Adipose tissue (tissue), 3 donors: ENCODE data around the gene NEDD9. TPM values are rescaled to one million over a fixed set of nuclear protein-coding genes. Genes with fewer than 3 reads are reported as not detected.

Source experiments
- H3K27ac ChIP-seq: one replicate; pipeline ENCODE4 v1.5.1; 2013; ENCODE audit warnings: low read depth, low read length
- WGBS, 3 donors: extraction: QIAGEN DNeasy Blood & Tissue Kit; methylation state at CpG; one replicate each; pipeline ENCODE4 v1.1.7; 2013; 5-methylcytosine and 5-hydroxymethylcytosine counted together
- polyA plus RNA-seq, 3 donors: library from polyadenylated mRNA; stranded (reverse); fragments of 200-250 nt; gene quantifications; one replicate each; pipeline ENCODE4 v1.2.3, GENCODE V29; 2013
- donor health status: healthy with polysubstance abuse.
- donor health status: Bipolar disorder and iron deficiency.
- donor health status: healthy.

The NEDD9 gene
- polyA plus RNA-seq, 3 donors: 7.5 to 48.5 (median 25.4) TPM

DNA sequence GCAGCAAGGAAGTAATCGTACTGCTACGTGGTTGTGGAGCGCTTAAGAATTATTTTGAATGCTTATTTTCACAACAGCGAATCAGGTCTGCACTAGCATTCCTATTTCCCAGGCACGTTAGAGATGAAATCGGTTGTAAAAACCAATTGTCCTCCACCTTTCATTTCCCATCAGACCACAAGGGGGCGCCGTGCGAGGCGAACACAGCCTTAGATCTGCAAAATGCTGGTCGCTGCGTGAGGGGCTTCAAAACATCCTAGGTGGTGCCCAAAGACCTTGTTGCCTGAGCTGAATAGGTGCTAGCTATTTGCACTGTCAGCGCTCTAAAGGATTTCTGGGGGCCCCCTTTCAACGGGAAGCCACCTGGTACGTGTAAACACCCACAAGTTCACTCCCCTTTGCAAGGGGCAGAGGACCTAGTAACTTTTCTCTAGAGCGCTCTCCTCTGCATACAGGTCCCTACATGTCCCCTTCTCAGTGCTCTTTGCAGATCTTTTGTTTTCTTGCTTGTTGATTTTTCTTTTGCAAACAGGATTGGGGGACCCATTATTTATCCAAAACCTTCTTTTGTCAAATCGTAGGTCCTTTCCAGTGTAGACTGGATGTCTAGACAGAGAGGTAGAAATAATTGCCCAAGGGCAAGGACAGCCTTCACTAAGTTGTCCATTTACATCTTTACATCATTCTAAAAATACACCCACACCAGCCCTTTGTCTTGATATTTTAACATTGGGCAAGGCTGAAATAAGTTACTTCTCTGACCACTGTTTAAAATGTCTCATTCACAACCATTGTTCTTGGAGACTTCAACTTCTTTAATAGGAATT, 59.8 kb downstream of the NEDD9 start:
- WGBS, 3 donors: 26 to 28% (median 26%) methylated on average over 17 of the region's 17 CpGs
- no peak overlapping the region for H3K27ac ChIP-seq

DNA sequence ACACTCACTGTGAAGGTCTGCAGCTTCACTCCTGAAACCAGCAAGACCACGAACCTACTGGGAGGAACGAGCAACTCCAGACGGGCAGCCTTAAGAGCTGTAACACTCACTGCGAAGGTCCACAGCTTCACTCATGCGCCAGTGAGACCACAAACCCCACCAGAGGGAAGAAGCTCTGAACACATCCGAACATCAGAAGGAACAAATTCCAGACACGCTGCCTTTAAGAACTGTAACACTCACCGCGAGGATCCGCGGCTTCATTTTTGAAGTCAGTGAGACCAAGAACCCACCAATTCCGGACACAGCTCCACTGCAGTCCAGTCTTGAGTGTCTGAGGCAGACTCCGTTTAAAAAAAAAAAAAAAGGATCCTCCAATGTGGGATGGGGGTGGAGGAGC, 60.5 kb downstream of the NEDD9 start:
- 94 to 95% (median 94%) methylated on average over 13 of the region's 13 CpGs for WGBS, 3 donors
- H3K27ac ChIP-seq: no peak overlapping the region

DNA sequence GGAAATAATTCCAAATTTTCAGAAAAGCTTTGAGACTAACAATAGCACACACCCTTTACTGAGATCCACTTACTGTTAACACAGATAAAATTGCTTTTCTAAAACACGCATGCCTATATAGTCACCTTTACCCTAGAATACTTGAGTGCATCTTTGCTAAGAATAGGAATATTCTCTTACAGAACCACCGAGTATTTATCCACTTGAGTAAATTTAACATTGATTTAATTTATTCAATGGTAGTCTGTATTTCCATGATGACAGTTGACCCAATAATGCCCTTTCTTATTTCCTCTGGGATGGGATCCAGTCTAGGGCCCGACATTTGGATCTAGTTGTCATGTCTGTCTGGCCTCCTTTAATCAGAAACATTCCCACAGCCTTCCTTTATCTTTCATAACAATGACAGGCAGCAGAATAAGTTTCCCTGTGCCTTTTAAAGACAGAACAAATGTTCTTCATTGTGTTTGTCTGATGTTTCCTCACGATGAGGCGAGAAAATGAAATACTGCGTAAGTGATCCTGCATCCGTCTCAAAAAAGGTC, 64.3 kb downstream of the NEDD9 start:
- WGBS, 3 donors: 65 to 72% (median 65%) methylated on average over 7 of the region's 7 CpGs
- no peak overlapping the region for H3K27ac ChIP-seq

DNA sequence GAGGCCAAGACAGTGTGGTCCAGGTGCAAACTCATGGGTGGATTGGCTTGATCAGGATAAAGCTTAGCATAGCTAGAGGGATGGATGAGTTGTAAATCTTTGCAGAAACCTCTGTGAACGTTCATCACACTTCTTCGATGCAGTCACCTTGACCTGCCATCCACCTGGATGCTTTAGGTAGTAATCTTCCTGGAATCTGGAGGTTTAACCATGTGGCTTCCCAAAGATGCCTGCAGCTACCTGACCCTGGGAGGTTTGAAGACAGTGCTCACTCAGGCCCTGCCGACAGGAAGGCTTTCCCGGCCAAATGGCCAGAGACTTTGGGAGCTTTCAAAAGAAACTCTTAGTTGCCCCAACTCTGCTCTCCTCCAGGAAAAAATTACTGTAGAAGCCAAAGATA, 65.5 kb downstream of the NEDD9 start:
- no peak overlapping the region for H3K27ac ChIP-seq
- 37 to 67% (median 38%) methylated on average over 4 of the region's 4 CpGs for WGBS, 3 donors

DNA sequence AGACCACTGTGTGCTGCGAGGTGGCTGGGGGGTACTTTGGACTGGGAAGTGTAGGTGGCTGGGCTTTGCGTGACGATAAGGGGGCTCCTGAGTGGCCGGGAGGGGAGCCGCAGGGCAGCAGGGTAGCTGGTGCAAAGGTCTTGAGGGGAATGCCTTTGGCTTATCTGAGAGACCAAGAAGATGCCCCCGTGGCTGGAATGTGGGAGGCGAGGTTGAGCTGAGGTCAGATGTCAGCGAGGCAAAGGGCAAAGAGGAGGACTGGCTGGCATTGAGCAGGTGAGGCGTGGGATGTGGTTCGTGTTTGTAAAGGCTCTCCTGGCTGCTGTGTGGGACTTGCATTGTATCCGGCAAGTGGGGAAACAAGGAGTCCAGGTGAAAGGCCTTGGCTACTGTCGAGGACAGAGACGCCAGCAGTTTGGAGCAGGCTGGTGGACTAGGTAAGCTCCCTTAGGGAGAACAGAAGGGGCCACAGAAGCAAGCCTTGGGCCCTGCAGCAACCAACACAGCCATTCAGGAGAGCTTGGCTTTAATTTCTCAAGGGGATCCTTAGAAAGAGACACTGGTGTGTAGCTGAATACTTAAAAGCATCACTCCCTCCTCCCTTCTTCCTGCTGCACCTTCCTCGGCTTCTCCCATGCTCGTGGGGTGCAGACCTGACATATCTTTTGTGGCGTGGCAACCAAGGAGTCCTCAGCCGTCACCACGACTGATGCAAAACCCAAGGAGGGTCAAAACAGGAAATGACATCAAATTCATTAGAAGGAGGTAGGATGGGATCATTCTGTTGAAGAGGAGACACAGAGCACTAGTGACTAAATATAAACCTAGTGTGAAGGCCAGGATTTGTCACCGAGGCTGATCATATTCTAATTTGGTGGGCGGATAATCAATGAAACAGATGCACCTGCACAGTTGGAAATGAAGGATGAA, 67.5 kb downstream of the NEDD9 start:
- H3K27ac ChIP-seq: no peak overlapping the region
- WGBS, 3 donors: 80 to 82% (median 82%) methylated on average over 20 of the region's 20 CpGs

DNA sequence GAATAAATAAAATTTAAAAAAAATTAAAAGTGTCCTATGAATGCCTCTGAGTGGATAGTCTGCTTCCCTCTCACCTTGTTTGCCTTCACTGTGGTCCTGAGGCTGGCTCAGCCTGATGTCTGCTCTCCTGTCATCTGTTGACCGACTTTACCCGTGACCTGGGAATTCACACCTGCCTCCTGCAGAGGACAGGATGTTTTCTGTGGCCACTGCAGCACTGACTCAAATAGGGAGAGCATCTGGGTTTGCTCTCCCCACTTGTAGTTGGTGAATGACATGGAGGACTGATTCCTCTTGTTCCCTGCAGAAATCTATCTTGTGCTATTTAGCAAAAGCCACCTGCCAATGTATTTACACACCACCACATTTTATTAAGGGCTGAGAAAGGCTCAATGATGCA, 68.5 kb downstream of the NEDD9 start:
- H3K27ac ChIP-seq: no peak overlapping the region
- WGBS, 3 donors: 71 to 91% (median 88%) methylated on average over 2 of the region's 2 CpGs

DNA sequence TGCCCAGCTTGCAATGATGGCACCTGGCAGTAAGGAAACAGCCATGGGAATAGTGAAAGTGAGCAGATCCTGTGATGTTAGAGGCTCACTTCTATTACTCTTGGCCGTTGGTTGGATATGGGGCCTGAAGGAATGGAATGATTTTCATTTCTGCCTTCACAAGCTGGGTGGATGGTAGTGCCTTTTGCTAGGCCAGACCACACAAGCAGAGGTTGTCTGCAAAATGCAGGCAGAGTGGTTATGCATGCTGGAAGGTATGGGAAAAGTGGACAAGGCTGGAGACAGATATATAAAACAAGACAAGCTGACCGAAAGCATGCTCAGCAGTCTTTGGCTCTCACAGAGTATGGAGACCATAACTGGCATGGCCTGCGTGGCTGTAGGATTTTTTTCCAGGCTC, 70.2 kb downstream of the NEDD9 start:
- no peak overlapping the region for H3K27ac ChIP-seq
- WGBS, 3 donors: 94 to 99% (median 94%) methylated on average over 3 of the region's 3 CpGs

DNA sequence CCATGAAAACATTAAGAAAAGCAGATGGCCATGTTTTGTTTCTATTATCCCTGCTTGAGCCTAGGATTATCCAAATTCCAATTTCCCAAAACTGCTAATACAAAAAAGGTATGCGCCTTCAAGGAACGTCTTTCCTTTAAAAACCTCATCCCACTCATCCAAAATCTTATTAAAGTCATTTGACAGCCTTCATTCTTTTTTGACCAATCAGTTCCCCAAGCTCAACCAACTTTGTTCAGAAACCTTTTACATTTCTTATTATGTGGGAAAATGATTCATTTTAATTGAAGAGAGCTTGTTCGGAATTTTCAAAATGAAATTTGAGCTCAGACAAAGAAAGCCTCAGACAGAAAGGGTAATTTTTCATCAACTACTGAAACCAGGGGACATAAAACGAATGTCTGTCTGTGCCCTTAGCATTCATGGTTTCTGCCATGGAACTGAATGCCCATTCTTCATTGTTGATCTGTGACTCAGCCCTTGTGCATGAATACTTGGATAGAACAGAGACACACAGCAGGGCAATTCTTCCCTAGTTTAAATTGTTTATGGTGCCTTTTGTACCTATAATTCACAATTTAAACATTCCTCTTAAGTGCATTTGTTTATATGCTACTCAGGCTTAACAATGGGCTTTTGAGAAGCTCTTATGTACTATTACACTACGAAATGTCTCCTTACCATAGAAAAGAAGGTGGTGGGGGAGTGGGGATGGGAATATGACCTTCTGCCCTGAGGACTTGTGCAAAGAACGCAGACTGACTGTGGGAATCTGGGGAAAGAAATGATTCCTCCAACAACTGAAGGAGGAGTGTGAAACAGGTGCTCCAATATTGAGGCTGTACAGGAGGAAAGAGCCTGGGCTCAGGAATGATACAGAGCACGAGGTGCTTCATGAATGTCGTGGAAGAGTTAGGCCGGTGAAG, 71.2 kb downstream of the NEDD9 start:
- WGBS, 3 donors: 88 to 94% (median 90%) methylated on average over 9 of the region's 9 CpGs

DNA sequence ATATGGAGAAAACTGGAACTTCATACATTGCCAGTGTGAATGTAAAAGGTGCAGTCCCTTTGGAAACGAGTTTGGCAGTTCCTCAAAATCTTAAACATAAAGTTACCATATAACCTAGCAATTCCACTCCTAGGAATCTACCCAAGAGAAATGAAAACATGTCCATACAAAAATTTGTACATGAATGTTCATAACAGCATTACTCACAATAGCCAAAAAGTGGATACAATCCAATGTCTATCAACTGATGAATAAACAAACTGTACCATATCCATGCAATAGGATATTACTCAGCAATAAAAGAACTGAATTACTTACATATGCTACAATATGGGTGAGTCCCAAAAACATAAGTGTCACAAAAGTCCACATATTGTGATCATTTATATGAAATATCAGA, 72.3 kb downstream of the NEDD9 start:
- H3K27ac ChIP-seq: no peak overlapping the region
- 71 to 89% (median 76%) methylated on average over 1 of the region's 1 CpG for WGBS, 3 donors

More for the DNA sequence above, 71.2 kb downstream of the NEDD9 start:
- H3K27ac ChIP-seq: no peak overlapping the region

DNA sequence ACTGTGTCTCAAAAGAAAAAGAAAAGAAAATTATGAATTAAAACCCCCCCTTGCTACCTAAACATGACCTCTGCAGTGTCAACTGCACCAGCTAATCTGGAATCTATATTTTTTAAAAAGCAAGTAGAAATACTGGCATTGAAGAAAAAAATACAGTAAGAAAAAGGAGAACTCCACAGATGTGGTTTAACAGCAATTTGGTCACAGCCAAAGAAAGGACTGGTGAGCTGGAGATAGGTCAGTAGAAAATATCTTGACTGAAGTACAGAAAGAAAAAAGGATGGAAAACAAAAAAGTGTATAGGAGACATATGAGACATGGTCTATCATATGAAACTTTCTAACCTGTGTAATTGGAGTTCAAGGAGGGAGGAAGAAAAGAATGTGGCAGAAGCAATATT, 76.9 kb downstream of the NEDD9 start:
- no peak overlapping the region for H3K27ac ChIP-seq

DNA sequence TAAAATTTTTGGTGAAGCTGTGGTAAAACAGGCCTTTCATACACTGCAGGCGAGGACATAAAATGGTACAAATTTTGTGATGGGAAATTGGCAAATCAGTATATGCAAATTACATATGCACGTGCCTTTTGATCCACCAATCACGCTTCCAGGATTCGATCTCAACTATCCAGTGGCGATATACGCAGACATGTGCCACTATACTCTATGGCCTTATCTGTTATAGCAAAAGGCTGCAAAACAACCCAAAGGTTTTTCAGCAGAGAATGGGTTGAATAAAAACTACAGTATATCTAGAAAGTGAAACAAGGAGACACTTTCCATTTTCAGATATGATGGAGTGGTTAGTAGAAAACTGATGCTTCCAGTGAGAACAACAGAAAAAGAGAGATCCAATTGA, 79.0 kb downstream of the NEDD9 start:
- WGBS, 3 donors: 97 to 98% (median 97%) methylated on average over 6 of the region's 6 CpGs
- no peak overlapping the region for H3K27ac ChIP-seq

DNA sequence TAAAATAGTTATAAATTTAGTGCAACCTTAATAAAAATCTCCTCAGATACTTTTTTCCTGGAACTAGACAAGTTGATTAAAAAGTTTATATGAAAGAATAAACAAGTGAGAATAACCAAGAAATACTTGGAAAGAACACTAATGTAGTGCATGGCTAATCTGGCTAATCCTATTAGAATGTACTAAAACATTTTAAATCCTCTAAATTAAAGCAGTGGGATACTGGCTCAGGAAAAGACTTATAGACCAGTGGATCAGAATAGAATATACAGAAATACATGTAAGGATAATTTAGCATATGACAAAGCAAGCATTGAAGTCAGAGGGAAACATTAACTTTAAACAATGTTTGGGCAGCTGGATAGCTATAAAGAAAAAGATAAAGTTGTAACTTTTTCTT, 79.9 kb downstream of the NEDD9 start:
- H3K27ac ChIP-seq: no peak overlapping the region

DNA sequence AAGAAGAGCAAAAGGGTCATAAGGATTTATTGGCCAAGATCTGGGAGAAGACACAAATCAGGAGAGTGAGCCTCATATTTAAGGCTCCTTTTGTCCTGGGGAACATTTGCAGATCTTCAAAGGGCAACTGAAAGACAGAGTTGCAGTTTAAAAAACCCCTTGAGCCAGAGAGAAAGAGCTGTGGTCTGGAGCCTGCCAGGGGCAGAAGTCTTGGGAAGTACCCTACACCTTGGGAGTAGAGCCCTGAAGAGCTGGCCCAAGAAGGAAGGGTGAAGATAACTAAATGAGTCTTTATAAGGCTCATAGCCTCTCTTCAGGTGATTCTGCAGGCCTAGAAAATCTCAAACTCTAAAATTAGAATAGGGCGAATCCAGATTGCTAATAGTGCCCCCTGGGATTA, 81.0 kb downstream of the NEDD9 start:
- no peak overlapping the region for H3K27ac ChIP-seq
- 86 to 100% (median 87%) methylated on average over 1 of the region's 1 CpG for WGBS, 3 donors

DNA sequence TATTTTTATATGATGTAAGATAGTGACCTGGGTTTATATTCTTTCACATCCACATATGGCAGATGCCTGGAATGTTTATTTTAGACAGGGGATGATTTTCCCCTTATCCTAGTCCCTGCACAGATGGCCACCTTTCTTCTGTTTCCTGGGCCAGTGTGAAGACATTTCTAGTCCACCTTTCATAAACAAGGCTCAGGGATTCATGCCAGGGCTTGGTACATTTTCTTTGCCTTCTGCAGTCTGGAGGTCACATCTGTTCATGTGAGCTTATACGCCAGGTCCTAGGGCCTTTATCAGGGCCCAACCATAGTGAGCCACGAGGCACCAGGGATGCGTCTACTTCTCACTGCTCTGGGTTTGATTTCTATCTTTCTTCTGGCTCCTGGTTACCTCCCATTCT, 82.9 kb downstream of the NEDD9 start:
- WGBS, 3 donors: 90 to 95% (median 92%) methylated on average over 3 of the region's 3 CpGs

DNA sequence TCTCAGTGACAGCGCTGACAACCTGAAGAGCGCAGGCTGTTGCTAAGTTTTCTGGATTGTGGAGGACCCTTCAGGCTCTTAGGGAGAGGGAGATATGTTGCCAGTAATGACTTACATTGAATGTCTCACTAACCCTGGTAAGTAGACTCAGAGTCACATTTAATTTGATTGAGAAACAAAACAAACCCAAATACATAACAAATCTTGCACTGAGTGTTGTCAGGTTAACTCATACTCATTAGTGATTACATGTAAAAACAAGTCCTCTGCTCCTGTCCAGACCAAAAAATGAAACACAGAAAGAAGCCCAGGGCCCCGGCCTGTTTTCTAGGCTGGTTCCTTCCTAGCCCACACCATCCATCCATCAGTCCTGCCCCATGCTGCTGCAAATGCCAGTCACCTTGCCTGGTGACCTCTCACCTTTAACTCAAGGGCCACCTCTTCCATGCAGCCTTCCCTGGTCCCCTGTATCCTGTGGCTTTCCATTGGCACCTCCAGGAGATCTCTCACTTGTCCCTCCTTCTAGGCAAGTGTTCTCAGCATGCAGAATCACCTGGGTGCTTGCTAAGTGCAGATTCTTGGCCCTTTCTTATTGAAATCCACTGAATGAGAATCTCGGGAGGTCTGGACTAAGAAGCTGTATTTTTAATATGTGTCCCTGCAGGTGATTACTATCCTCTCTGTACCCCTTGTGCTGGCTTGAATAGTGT, 86.2 kb downstream of the NEDD9 start:
- 88 to 95% (median 94%) methylated on average over 4 of the region's 4 CpGs for WGBS, 3 donors
- H3K27ac ChIP-seq: no peak overlapping the region

More for the DNA sequence above, 82.9 kb downstream of the NEDD9 start:
- H3K27ac ChIP-seq: no peak overlapping the region

DNA sequence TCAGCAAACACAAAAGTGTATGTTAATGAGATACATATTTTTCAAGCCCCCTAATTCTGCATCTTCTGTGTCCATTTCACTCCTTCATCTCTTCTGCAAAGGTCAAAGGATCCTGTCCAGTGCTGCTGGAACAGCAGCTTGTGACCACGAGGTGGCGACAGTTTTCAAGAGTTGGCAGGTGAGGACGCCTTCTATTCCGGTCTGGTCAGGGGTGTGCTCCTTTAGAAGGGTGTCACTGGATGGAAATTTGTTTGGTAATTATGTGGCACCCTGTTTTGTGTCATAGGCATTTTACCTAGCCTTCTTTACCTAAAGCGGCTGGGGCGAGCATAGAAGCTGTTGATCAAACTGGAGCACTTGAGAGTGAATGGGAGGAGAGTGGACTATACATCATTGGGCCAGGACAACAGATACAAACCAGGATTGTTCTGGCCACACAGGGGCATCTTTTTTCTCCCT, 88.0 kb downstream of the NEDD9 start:
- 17 to 22% (median 18%) methylated on average over 6 of the region's 6 CpGs for WGBS, 3 donors
- no peak overlapping the region for H3K27ac ChIP-seq
